ENCODE data around the gene CFAP299. TPM values are rescaled to one million over a fixed set of nuclear protein-coding genes. Genes with fewer than 3 reads are reported as not detected.
"Not testable (repeated sequence)": the region's sequence is repeated elsewhere in the genome, so short reads cannot be mapped to it uniquely, and the experiment has no call there.

Gene CFAP299
- total RNA-seq, 8 experiments from 2014 or later: 0.41 to 7.1 (median 0.74) TPM

GRCh38 chr4:80694171-80694570 is 358.6 kb downstream of the CFAP299 start:
- ATAC-seq (replicated peaks in 6 of 8): peak in 5 of 8 experiments; percentile 14 to 87 (median 67)
- Histone ChIP-seq H3K4me1 (replicated peaks in 1 of 2) (no peaks in the 10 kb centered on the region), H3K27ac (no peak overlapping the region), H3K4me3 (no peak overlapping the region)
- in situ Hi-C loops (cut with MboI; ENCODE audit: low pct_unique_long_range_greater_than_20kb in 2 of 9, low sequenced_read_pairs in 9 of 9, unreplicated experiment in 9 of 9): no loop called here
- 17 to 67% (median 51%) methylated on average over 1 to 3 of the region's 3 CpGs; no CpG with 5 or more reads in 2 of the 10 experiments for WGBS, 10 experiments

- Histone ChIP-seq H3K4me1 (replicated peaks in 1 of 2) (no peaks in the 10 kb centered on the region), H3K27ac (no peak overlapping the region), H3K4me3 (no peak overlapping the region)
- 33 to 82% (median 65%) methylated on average over 1 to 3 of the region's 3 CpGs; no CpG with 5 or more reads in 4 of the 10 experiments for WGBS, 10 experiments
- ATAC-seq (replicated peaks in 6 of 8): no peak
- in situ Hi-C loops (cut with MboI; ENCODE audit: low pct_unique_long_range_greater_than_20kb in 2 of 9, low sequenced_read_pairs in 9 of 9, unreplicated experiment in 9 of 9): no loop called here
Measured at GRCh38 chr4:80705311-80705710, 369.8 kb downstream of the CFAP299 start.

- Histone ChIP-seq H3K4me1 (replicated peaks in 1 of 2) (no peaks in the 10 kb centered on the region), H3K4me3 (no peak overlapping the region), H3K27ac (no peak overlapping the region)
- no peak for ATAC-seq (replicated peaks in 6 of 8)
- in situ Hi-C loops (cut with MboI; ENCODE audit: low pct_unique_long_range_greater_than_20kb in 2 of 9, low sequenced_read_pairs in 9 of 9, unreplicated experiment in 9 of 9): no loop called here
- WGBS, 10 experiments: 48 to 92% (median 73%) methylated on average over 2 to 6 of the region's 6 CpGs
Measured at GRCh38 chr4:80709082-80709869, 373.7 kb downstream of the CFAP299 start.

GRCh38 chr4:80710748-80711451 is 375.4 kb downstream of the CFAP299 start:
- Histone ChIP-seq H3K27ac (no peak overlapping the region), H3K4me1 (replicated peaks in 1 of 2) (no peaks in the 10 kb centered on the region), H3K4me3 (no peak overlapping the region)
- no peak for ATAC-seq (replicated peaks in 6 of 8)
- WGBS, 10 experiments: 51 to 100% (median 71%) methylated on average over 1 to 5 of the region's 5 CpGs; no CpG with 5 or more reads in 2 of the 10 experiments
- in situ Hi-C loops (cut with MboI; ENCODE audit: low pct_unique_long_range_greater_than_20kb in 2 of 9, low sequenced_read_pairs in 9 of 9, unreplicated experiment in 9 of 9): no loop called here

GRCh38 chr4:80711956-80712355 is 376.4 kb downstream of the CFAP299 start:
- H3K4me3 ChIP-seq: no peak overlapping the region
- ATAC-seq (replicated peaks in 6 of 8): no peak
- in situ Hi-C loops (cut with MboI; ENCODE audit: low pct_unique_long_range_greater_than_20kb in 2 of 9, low sequenced_read_pairs in 9 of 9, unreplicated experiment in 9 of 9): no loop called here
- WGBS, 10 experiments: 100% methylated on average over 1 of the region's 1 CpG; no CpG with 5 or more reads in 4 of the 10 experiments
- no peaks in the 10 kb centered on the region for H3K4me1 ChIP-seq (replicated peaks in 1 of 2)
- no peak overlapping the region for H3K27ac ChIP-seq

GRCh38 chr4:80713409-80713808 is 377.9 kb downstream of the CFAP299 start:
- no peak overlapping the region for H3K4me3 ChIP-seq
- in situ Hi-C loops (cut with MboI; ENCODE audit: low pct_unique_long_range_greater_than_20kb in 2 of 9, low sequenced_read_pairs in 9 of 9, unreplicated experiment in 9 of 9): no loop called here
- no peaks in the 10 kb centered on the region for H3K4me1 ChIP-seq (replicated peaks in 1 of 2)
- WGBS, 10 experiments: 22 to 100% (median 57%) methylated on average over 1 of the region's 1 CpG; no CpG with 5 or more reads in 3 of the 10 experiments
- ATAC-seq (replicated peaks in 6 of 8): peak in 4 of 8 experiments; percentile 26 to 81 (median 66)
- no peak overlapping the region for H3K27ac ChIP-seq

- 29 to 100% (median 60%) methylated on average over 1 to 2 of the region's 2 CpGs; no CpG with 5 or more reads in 1 of the 10 experiments for WGBS, 10 experiments
Measured at GRCh38 chr4:80717204-80717603, 381.7 kb downstream of the CFAP299 start.

GRCh38 chr4:80726471-80726870 is 390.9 kb downstream of the CFAP299 start:
- Histone ChIP-seq H3K4me3 (no peak overlapping the region), H3K27ac (no peak overlapping the region), H3K4me1 (replicated peaks in 1 of 2) (no peaks in the 10 kb centered on the region)
- WGBS, 10 experiments: 11 to 82% (median 78%) methylated on average over 1 of the region's 1 CpG; no CpG with 5 or more reads in 3 of the 10 experiments
- in situ Hi-C loops (cut with MboI; ENCODE audit: low pct_unique_long_range_greater_than_20kb in 2 of 9, low sequenced_read_pairs in 9 of 9, unreplicated experiment in 9 of 9): no loop called here
- no peak for ATAC-seq (replicated peaks in 6 of 8)

More at GRCh38 chr4:80717204-80717603, 381.7 kb downstream of the CFAP299 start:
- no peak overlapping the region for H3K27ac ChIP-seq
- in situ Hi-C loops (cut with MboI; ENCODE audit: low pct_unique_long_range_greater_than_20kb in 2 of 9, low sequenced_read_pairs in 9 of 9, unreplicated experiment in 9 of 9): no loop called here
- H3K4me1 ChIP-seq (replicated peaks in 1 of 2): no peaks in the 10 kb centered on the region
- H3K4me3 ChIP-seq: no peak overlapping the region
- ATAC-seq (replicated peaks in 6 of 8): no peak

- Histone ChIP-seq H3K4me3 (no peak overlapping the region), H3K4me1 (replicated peaks in 1 of 2) (no peaks in the 10 kb centered on the region), H3K27ac (no peak overlapping the region)
- in situ Hi-C loops (cut with MboI; ENCODE audit: low pct_unique_long_range_greater_than_20kb in 2 of 9, low sequenced_read_pairs in 9 of 9, unreplicated experiment in 9 of 9): no loop called here
- no peak for ATAC-seq (replicated peaks in 6 of 8)
- WGBS, 10 experiments: 33% methylated on average over 1 of the region's 1 CpG; no CpG with 5 or more reads in 9 of the 10 experiments
Measured at GRCh38 chr4:80730158-80730557, 394.6 kb downstream of the CFAP299 start.

GRCh38 chr4:80731436-80731835 is 395.9 kb downstream of the CFAP299 start:
- in situ Hi-C loops (cut with MboI; ENCODE audit: low pct_unique_long_range_greater_than_20kb in 2 of 9, low sequenced_read_pairs in 9 of 9, unreplicated experiment in 9 of 9): no loop called here
- Histone ChIP-seq H3K4me1 (replicated peaks in 1 of 2) (no peaks in the 10 kb centered on the region), H3K4me3 (no peak overlapping the region), H3K27ac (no peak overlapping the region)
- 25 to 100% (median 86%) methylated on average over 1 of the region's 1 CpG; no CpG with 5 or more reads in 5 of the 10 experiments for WGBS, 10 experiments
- no peak for ATAC-seq (replicated peaks in 6 of 8)

- in situ Hi-C loops (cut with MboI; ENCODE audit: low pct_unique_long_range_greater_than_20kb in 2 of 9, low sequenced_read_pairs in 9 of 9, unreplicated experiment in 9 of 9): no loop called here
- no peak for ATAC-seq (replicated peaks in 6 of 8)
- 0 to 60% (median 18%) methylated on average over 1 of the region's 1 CpG; no CpG with 5 or more reads in 1 of the 10 experiments for WGBS, 10 experiments
Measured at GRCh38 chr4:80732010-80732409, 396.5 kb downstream of the CFAP299 start.

GRCh38 chr4:80740375-80740774 is 404.8 kb downstream of the CFAP299 start:
- no peak for ATAC-seq (replicated peaks in 6 of 8)
- no peak overlapping the region for H3K27ac ChIP-seq
- in situ Hi-C loops (cut with MboI; ENCODE audit: low pct_unique_long_range_greater_than_20kb in 2 of 9, low sequenced_read_pairs in 9 of 9, unreplicated experiment in 9 of 9): no loop called here
- no peak overlapping the region for H3K4me3 ChIP-seq
- H3K4me1 ChIP-seq (replicated peaks in 1 of 2): no peaks in the 10 kb centered on the region
- 20 to 100% (median 62%) methylated on average over 1 to 2 of the region's 2 CpGs; no CpG with 5 or more reads in 5 of the 10 experiments for WGBS, 10 experiments

More at GRCh38 chr4:80732010-80732409, 396.5 kb downstream of the CFAP299 start:
- Histone ChIP-seq H3K27ac (no peak overlapping the region), H3K4me1 (replicated peaks in 1 of 2) (no peaks in the 10 kb centered on the region), H3K4me3 (no peak overlapping the region)

GRCh38 chr4:80749558-80749957 is 414.0 kb downstream of the CFAP299 start:
- H3K4me3 ChIP-seq; H3K4me1 ChIP-seq (replicated peaks in 1 of 2); in situ Hi-C loops (cut with MboI; ENCODE audit: low pct_unique_long_range_greater_than_20kb in 2 of 9, low sequenced_read_pairs in 9 of 9, unreplicated experiment in 9 of 9); H3K27ac ChIP-seq: not testable (repeated sequence)
- WGBS, 10 experiments: 0 to 94% (median 58%) methylated on average over 2 to 6 of the region's 6 CpGs; no CpG with 5 or more reads in 2 of the 10 experiments
- ATAC-seq (replicated peaks in 6 of 8): peak in 3 of 8 experiments; percentile 82 to 87 (median 83)

Measured in motor neuron (in vitro differentiated cells).